Esophagus (tissue), 2 donors: ENCODE data around the gene GOLM1. TPM values are rescaled to one million over a fixed set of nuclear protein-coding genes. Genes with fewer than 3 reads are reported as not detected.

Experiments used
- H3K27ac ChIP-seq, 2 donors: one replicate each; pipeline ENCODE4 v1.5.1; 2013; ENCODE audit warnings: low read depth in 2 of 2, mild to moderate bottlenecking in 2 of 2, inconsistent platforms in 1 of 2, low read length in 1 of 2, moderate library complexity in 1 of 2
- H3K27me3 ChIP-seq, 2 donors: one replicate each; pipeline ENCODE4 v1.6.1; 2013; ENCODE audit warnings: low read length in 2 of 2, control low read depth in 1 of 2, mild to moderate bottlenecking in 1 of 2; ENCODE audit not compliant: insufficient read depth in 2 of 2, control insufficient read depth in 1 of 2
- H3K36me3 ChIP-seq, 2 donors: one replicate each; pipeline ENCODE4 v1.6.1; 2013; ENCODE audit warnings: low read length in 1 of 2; ENCODE audit not compliant: control insufficient read depth in 2 of 2, insufficient read depth in 2 of 2
- H3K4me1 ChIP-seq, 2 donors: one replicate each; pipeline ENCODE4 v1.6.1; 2013; ENCODE audit warnings: low read length in 1 of 2; ENCODE audit not compliant: control insufficient read depth in 2 of 2, insufficient read depth in 2 of 2
- H3K4me3 ChIP-seq, 2 donors: one replicate each; pipeline ENCODE4 v1.5.1; 2013; ENCODE audit warnings: low read length in 2 of 2, mild to moderate bottlenecking in 2 of 2, low read depth in 1 of 2, moderate library complexity in 1 of 2
- H3K9me3 ChIP-seq, 2 donors: one replicate each; pipeline ENCODE4 v1.6.1; 2013; ENCODE audit warnings: mild to moderate bottlenecking in 2 of 2, low read depth in 1 of 2, low read length in 1 of 2, moderate library complexity in 1 of 2; ENCODE audit not compliant: control insufficient read depth in 2 of 2, insufficient read depth in 1 of 2
- WGBS, 2 donors: extraction: QIAGEN DNeasy Blood & Tissue Kit; methylation state at CpG; one replicate each; pipeline ENCODE4 v1.1.7; 2013; 5-methylcytosine and 5-hydroxymethylcytosine counted together
- polyA plus RNA-seq, 2 donors: library from polyadenylated mRNA; stranded (reverse); fragments of 200-250 nt; gene quantifications; one replicate each; pipeline ENCODE4 v1.2.3, GENCODE V29; 2013
- donor health status: healthy with polysubstance abuse.
- donor health status: Bipolar disorder and iron deficiency.

Gene GOLM1
- polyA plus RNA-seq, 2 donors, result 1.4 to 1.6 TPM

DNA sequence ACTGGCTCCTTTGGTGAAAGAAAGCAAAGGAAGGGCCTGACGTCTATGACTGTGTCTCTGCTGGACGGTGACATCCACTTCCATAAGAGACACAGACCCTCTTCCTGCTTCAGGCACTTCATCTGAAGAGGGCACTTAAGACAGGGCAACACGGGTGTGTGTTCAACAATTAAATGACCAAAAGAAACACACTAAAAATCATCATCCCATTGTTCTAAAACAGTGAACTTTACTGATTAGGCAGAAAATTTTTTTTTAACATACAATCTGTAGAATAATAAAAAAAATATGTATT is 58.5 kb downstream of the GOLM1 start:
- no peaks in the 10 kb centered on the region for H3K9me3 ChIP-seq
- no peaks in the 10 kb centered on the region for H3K4me1 ChIP-seq
- H3K4me3 ChIP-seq, result no peak overlapping the region
- H3K27me3 ChIP-seq, result no peaks in the 10 kb centered on the region
- peaks cover 0 to 2% of the 10 kb centered on the region in 2 donors for H3K36me3 ChIP-seq
- H3K27ac ChIP-seq, result no peak overlapping the region
- WGBS, 2 donors, result 69 to 76% methylated on average over 3 of the region's 3 CpGs

GRCh38 chr9:86039991-86040860 is 59.1 kb downstream of the GOLM1 start:
- H3K36me3 ChIP-seq, result peaks cover 0 to 2% of the 10 kb centered on the region in 2 donors
- H3K9me3 ChIP-seq, result no peaks in the 10 kb centered on the region
- WGBS, 2 donors, result 92 to 94% methylated on average over 12 of the region's 12 CpGs
- no peaks in the 10 kb centered on the region for H3K4me1 ChIP-seq
- H3K4me3 ChIP-seq, result no peak overlapping the region
- H3K27me3 ChIP-seq, result no peaks in the 10 kb centered on the region
- no peak overlapping the region for H3K27ac ChIP-seq

GRCh38 chr9:86036555-86036954 is 62.8 kb downstream of the GOLM1 start:
- no peak overlapping the region for H3K27ac ChIP-seq
- H3K4me1 ChIP-seq, result no peaks in the 10 kb centered on the region
- no peak overlapping the region for H3K4me3 ChIP-seq
- H3K36me3 ChIP-seq, result no peaks in the 10 kb centered on the region
- no peaks in the 10 kb centered on the region for H3K27me3 ChIP-seq
- no peaks in the 10 kb centered on the region for H3K9me3 ChIP-seq
- 94 to 96% methylated on average over 9 of the region's 9 CpGs for whole genome bisulfite sequencing, 2 donors

DNA sequence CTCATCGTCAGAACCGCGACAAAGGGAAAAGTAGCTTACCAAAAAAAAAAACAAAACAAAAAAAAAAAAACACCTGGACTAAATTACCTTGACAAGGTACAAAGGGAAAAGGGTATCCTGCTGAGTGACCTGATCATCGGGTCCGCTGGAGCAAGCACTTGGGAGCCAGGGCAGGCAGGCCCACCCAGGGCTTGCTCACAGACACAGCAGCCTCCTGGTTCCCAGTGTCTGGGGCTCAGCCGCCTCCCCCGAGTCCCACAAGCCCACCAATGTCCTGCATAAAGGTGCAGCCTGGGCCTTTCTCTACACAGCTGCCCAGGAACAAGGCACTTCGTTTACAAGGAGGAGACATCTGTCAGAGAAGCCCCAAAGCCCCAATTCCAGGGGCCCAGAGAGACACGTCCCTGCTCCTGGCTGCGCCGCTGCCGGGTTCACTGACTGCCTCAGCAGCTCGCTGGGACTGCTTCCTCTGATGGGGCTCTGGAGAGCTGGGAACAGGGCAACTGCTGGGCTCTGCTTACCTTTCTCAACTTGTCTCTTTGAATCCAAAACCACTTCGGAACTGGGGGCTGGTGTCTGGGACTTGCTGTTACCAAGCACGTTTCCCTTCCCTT is 63.4 kb downstream of the GOLM1 start:
- H3K27ac ChIP-seq, result no peak overlapping the region
- no peak overlapping the region for H3K4me3 ChIP-seq

GRCh38 chr9:86034863-86035734 is 64.3 kb downstream of the GOLM1 start:
- H3K36me3 ChIP-seq, result no peaks in the 10 kb centered on the region
- no peaks in the 10 kb centered on the region for H3K9me3 ChIP-seq
- WGBS, 2 donors, result 73 to 80% methylated on average over 17 of the region's 17 CpGs
- H3K4me3 ChIP-seq, result no peak overlapping the region
- H3K4me1 ChIP-seq, result no peaks in the 10 kb centered on the region
- no peak overlapping the region for H3K27ac ChIP-seq
- H3K27me3 ChIP-seq, result no peaks in the 10 kb centered on the region

More for the DNA sequence above, 63.4 kb downstream of the GOLM1 start:
- H3K4me1 ChIP-seq, result no peaks in the 10 kb centered on the region
- H3K36me3 ChIP-seq, result no peaks in the 10 kb centered on the region
- 89 to 92% methylated on average over 15 of the region's 15 CpGs for WGBS, 2 donors
- H3K27me3 ChIP-seq, result no peaks in the 10 kb centered on the region
- no peaks in the 10 kb centered on the region for H3K9me3 ChIP-seq

DNA sequence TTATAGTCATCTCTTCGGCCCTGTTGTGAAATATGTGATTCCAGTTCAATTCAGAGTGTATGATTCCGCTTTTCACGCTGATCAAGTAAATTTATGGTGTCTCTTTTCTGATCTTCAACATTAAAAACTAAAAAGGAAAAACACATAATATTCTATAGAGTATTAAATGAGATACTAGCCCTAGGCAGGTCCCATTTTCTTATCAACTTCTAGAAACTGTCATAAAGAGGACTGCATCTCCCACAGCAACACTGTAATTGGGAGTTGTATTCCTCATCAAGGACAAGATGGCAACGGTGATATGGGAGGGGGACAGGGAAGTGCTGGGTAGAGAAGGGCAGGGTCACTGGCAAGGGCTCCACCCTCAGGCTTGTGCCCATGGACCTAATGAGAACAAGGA is 71.6 kb downstream of the GOLM1 start:
- no peaks in the 10 kb centered on the region for H3K9me3 ChIP-seq
- no peaks in the 10 kb centered on the region for H3K4me1 ChIP-seq
- H3K4me3 ChIP-seq, result no peak overlapping the region
- no peak overlapping the region for H3K27ac ChIP-seq
- WGBS, 2 donors, result 91 to 99% methylated on average over 4 of the region's 4 CpGs
- peaks cover 8 to 17% of the 10 kb centered on the region in 2 donors for H3K36me3 ChIP-seq
- H3K27me3 ChIP-seq, result no peaks in the 10 kb centered on the region

GRCh38 chr9:86022687-86023266 is 76.6 kb downstream of the GOLM1 start:
- Histone ChIP-seq H3K36me3 (peaks cover 7 to 15% of the 10 kb centered on the region in 2 donors), H3K27ac (no peak overlapping the region), H3K27me3 (no peaks in the 10 kb centered on the region), H3K4me1 (no peaks in the 10 kb centered on the region), H3K4me3 (no peak overlapping the region), H3K9me3 (no peaks in the 10 kb centered on the region)
- 52 to 67% methylated on average over 3 of the region's 3 CpGs for WGBS, 2 donors

GRCh38 chr9:86021166-86021565 is 78.2 kb downstream of the GOLM1 start:
- Histone ChIP-seq H3K27me3 (no peaks in the 10 kb centered on the region), H3K9me3 (no peaks in the 10 kb centered on the region), H3K4me3 (no peak overlapping the region), H3K36me3 (peaks cover 11 to 17% of the 10 kb centered on the region in 2 donors), H3K27ac (no peak overlapping the region), H3K4me1 (no peaks in the 10 kb centered on the region)
- 91% methylated on average over 6 of the region's 6 CpGs for WGBS, 2 donors

DNA sequence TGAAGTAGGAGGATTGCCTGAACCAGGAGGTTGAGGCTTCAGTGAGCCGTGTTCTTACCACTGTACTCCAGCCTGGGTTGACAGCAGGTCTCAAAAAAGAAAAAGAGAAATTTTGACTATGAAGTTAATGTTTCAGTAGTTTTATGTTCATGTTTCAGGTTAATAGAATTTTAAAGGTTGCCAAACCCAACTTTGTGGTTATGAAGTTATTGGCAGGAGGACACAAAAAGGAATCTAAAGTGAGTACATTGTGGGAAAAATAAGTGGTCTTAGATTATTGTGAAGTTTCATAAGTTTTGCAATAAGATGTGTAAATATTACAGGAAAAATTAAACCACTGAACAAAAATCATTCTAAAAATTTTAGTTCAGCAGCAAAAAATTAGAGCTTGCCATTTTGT is 78.6 kb downstream of the GOLM1 start:
- H3K4me3 ChIP-seq, result no peak overlapping the region
- no peaks in the 10 kb centered on the region for H3K9me3 ChIP-seq
- no peaks in the 10 kb centered on the region for H3K27me3 ChIP-seq
- H3K27ac ChIP-seq, result no peak overlapping the region
- 96% methylated on average over 1 of the region's 1 CpG for WGBS, 2 donors
- H3K4me1 ChIP-seq, result no peaks in the 10 kb centered on the region
- H3K36me3 ChIP-seq, result peaks cover 11 to 17% of the 10 kb centered on the region in 2 donors
